Measurements from ENCODE around the gene TRAPPC3.
A peak's percentile ranks its signal among the peaks of the same experiment; 100 is the strongest.
"Not testable (repeated sequence)": the region's sequence is repeated elsewhere in the genome, so short reads cannot be mapped to it uniquely, and the experiment has no call there.

Gene TRAPPC3

DNA sequence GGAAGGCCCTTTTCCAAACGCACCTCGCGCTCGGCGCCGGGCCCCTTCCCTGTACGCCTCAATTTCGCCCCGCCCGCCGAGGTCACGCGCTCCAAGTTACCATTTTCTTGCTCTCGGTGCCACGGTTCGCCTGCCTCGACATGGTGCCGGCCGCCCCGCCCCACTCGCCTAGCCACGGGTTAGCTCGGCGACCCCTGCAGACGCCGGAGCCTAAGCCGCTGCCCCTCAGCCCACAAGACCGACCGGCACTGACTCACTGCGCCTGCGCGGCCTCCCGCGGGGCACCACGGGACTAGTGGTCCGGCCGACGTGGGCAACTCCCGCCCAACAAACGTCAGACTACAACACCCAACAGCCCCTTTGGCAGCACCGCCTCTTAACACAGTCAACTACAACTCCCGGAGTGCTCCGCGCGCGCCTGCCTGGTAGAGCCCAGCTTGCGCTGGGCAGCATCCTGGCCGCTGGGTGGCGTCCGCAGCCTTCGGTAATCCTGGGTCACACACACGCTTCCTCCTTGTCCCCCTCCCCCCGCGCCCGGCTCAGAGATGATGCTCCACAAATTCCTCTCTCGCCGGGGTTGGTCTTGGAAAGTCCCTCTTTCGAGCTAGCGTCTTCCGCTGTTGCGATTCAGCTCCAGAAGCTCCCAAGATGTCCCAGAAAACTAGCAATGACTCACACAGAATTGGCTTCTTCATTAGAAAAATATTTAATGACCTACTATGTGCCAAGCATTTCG is at the start of gene TRAPPC3:
TSS of gene TRAPPC3 (minus strand) at position 250 of the 736 bp plus-strand sequence. CDS start at position 142, 108 bp downstream.
- DNase-seq (ENCODE audit: low spot score): peak; percentile 97
- TF ChIP-seq, protein P1, sequence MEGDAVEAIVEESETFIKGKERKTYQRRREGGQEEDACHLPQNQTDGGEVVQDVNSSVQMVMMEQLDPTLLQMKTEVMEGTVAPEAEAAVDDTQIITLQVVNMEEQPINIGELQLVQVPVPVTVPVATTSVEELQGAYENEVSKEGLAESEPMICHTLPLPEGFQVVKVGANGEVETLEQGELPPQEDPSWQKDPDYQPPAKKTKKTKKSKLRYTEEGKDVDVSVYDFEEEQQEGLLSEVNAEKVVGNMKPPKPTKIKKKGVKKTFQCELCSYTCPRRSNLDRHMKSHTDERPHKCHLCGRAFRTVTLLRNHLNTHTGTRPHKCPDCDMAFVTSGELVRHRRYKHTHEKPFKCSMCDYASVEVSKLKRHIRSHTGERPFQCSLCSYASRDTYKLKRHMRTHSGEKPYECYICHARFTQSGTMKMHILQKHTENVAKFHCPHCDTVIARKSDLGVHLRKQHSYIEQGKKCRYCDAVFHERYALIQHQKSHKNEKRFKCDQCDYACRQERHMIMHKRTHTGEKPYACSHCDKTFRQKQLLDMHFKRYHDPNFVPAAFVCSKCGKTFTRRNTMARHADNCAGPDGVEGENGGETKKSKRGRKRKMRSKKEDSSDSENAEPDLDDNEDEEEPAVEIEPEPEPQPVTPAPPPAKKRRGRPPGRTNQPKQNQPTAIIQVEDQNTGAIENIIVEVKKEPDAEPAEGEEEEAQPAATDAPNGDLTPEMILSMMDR (IDR thresholded peaks at IDR 0.05; ENCODE audit: extremely low read depth, insufficient read depth, missing control alignments): peak; percentile 98
- in situ Hi-C loops (cut with MboI; ENCODE audit: low pct_unique_long_range_greater_than_20kb, low sequenced_read_pairs, unreplicated experiment): loop anchor here (25.0 kb wide), 1 partner anchor 263 kb away; no protein-coding TSS in a partner anchor

DNA sequence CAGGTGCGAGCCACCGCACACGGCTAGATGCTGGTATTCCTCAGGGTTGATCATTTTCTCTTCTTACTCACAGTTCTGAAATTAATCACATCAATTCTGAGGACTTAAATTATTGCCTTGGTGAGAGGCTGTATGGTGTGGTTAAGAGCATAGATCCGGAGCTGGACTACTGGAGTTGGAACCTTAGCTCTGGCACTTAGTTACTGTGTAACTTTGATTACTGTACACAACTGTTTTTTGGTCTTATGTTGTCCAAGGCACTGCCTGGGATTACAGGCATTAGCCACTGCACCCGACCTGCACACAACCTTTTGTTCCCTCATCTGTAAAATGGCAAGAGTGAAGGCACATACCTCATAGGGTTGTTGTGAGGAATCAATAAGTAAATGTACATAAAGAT is 49.4 kb upstream of the TRAPPC3 start:
- in situ Hi-C loops (cut with MboI; ENCODE audit: low pct_unique_long_range_greater_than_20kb, low sequenced_read_pairs, unreplicated experiment): no loop called here
- TF ChIP-seq, protein P1 (IDR thresholded peaks at IDR 0.05; ENCODE audit: extremely low read depth, insufficient read depth, missing control alignments): no peak
- no peak for DNase-seq (ENCODE audit: low spot score)

DNA sequence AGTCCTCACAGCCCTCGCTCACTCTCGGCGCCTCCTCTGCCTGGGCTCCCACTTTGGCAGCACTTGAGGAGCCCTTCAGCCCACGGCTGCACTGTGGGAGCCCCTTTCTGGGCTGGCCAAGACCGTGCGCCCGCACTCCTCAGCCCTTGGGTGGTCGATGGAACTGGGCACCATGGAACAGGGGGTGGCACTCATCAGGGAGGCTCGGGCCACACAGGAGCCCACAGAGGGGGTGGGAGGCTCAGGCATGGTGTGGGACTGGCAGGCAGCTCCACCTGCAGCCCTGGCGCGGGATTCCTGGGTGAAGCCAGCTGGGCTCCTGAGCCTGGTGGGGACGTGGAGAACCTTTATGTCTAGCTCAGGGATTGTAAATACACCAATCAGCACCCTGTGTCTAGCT is 47.5 kb upstream of the TRAPPC3 start:
- DNase-seq (ENCODE audit: low spot score); in situ Hi-C loops (cut with MboI; ENCODE audit: low pct_unique_long_range_greater_than_20kb, low sequenced_read_pairs, unreplicated experiment): not testable (repeated sequence)

DNA sequence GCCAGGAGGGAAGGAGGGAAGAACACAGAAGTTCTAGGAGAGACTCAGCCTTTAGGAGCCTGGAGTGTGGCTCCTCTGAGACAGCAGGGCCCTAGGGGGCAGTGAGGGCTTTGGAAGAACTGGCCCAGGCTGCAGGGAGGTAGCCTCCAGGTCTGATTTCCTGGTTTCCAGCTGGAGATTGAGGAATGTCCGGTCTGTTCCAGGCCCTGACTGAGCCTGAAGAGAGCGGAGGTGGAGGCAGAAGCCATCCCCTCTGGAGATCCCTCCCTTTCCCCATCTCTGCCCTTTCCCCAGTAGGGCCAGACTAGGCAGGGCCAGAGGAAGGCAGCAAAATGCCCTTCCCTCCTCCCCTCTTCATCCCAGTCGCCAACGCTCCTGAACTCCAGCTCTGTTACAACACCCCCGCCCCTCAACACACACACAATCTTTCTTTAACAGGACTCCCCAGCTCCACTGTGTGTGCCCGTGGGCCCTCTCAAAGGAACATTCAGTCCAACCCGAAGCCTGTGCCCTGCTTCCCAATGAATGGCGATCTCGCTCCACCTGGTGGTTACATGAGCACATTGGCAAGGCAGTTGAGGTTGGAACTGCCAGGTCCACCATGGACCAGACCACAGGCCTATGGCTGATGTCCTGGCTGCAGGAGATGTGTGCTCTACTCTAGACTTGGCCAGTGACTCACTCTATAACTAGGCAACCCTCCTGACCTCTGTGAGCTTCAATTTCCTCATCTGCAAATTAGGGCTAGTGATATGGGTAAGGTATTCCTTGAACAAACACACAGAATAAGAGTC is 38.7 kb upstream of the TRAPPC3 start:
- peak; percentile 86 for DNase-seq (ENCODE audit: low spot score)
- TF ChIP-seq, protein P1 (IDR thresholded peaks at IDR 0.05; ENCODE audit: extremely low read depth, insufficient read depth, missing control alignments): peak; percentile 88
- in situ Hi-C loops (cut with MboI; ENCODE audit: low pct_unique_long_range_greater_than_20kb, low sequenced_read_pairs, unreplicated experiment): loop anchor here (10.0 kb wide), 1 partner anchor 93 kb away; no protein-coding TSS in a partner anchor

DNA sequence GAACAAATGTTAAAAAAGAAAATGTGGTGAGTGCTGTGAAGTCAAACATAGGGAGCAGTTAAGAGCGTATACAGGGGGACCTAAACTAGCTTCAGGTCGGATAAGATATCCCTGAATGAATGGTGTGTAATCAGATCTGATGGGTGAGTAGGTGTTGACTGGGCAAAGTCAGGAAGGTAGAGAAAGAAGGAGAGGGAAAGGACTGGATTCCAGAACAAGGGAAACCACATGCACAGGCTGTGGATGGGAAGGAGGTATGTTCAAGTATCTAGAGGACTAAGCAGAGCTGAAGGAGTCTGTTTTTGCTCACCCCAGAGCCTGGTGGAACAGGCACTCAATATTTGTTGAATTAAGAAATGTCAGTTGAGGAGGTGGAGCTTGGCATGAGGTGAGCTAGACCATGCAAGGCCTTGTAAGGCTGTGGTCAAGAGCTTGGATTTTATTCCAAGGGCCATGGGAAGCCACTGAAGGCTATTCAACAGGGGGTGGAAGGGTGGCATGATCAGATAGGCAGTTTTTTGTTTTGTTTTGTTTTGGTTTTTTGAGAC is 34.1 kb upstream of the TRAPPC3 start:
- TF ChIP-seq, protein P1 (IDR thresholded peaks at IDR 0.05; ENCODE audit: extremely low read depth, insufficient read depth, missing control alignments): no peak
- DNase-seq (ENCODE audit: low spot score): no peak
- in situ Hi-C loops (cut with MboI; ENCODE audit: low pct_unique_long_range_greater_than_20kb, low sequenced_read_pairs, unreplicated experiment): loop anchor here (10.0 kb wide), 1 partner anchor 89 kb away; no protein-coding TSS in a partner anchor

DNA sequence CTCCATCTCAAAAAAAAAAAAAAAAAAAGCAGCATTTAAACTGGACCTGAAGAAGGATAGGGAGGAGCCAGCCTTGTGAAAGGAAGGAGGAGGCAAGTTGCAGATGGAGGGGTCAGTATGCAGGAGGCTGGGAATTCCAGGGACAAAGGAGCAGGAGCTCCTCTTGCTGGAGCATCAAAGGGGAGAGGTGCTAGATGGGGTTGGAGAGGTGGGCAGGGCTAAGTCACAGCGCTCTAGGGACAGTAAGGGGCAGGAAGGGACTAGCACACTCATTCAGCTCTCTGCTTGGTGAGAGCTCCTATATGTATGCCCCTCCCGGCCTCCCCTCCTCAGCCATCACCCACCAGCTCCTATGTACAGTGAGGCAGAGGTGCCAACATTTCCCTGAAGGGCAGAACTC is 33.4 kb upstream of the TRAPPC3 start:
- in situ Hi-C loops (cut with MboI; ENCODE audit: low pct_unique_long_range_greater_than_20kb, low sequenced_read_pairs, unreplicated experiment): loop anchor here (10.0 kb wide), 1 partner anchor 88 kb away; no protein-coding TSS in a partner anchor
- TF ChIP-seq, protein P1 (IDR thresholded peaks at IDR 0.05; ENCODE audit: extremely low read depth, insufficient read depth, missing control alignments): no peak
- DNase-seq (ENCODE audit: low spot score): no peak
